Vagina (tissue), 2 donors: ENCODE results near the gene ASB8. TPM values are rescaled to one million over a fixed set of nuclear protein-coding genes. Genes with fewer than 3 reads are reported as not detected.

ENCODE experiments used
- DNase-seq, 2 donors: peaks; one replicate each; pipeline ENCODE4 v3.0.0-alpha.2; 2017; ENCODE audit errors: extremely low spot score in 2 of 2
- H3K27ac ChIP-seq: fragments of 200-600 bp; sonication (generic); one replicate; pipeline ENCODE4 v1.5.1; 2019
- H3K27me3 ChIP-seq: fragments of 200-600 bp; sonication (generic); one replicate; pipeline ENCODE4 v1.5.1; 2019
- H3K36me3 ChIP-seq, 2 donors: fragments of 200-600 bp; sonication (generic); one replicate each; pipeline ENCODE4 v1.5.1; 2017 to 2019
- H3K4me1 ChIP-seq: fragments of 200-600 bp; sonication (generic); one replicate; pipeline ENCODE4 v1.5.1; 2019
- H3K4me3 ChIP-seq, 2 donors: fragments of 200-600 bp; sonication (generic); 1 replicate in 1 of 2; 2 replicates in 1 of 2; pipeline ENCODE4 v1.5.1; 2016 to 2019
- H3K9me3 ChIP-seq: fragments of 200-600 bp; sonication (generic); one replicate; pipeline ENCODE4 v1.5.1; 2019
- POLR2A ChIP-seq, 2 donors: fragments of 450-650 bp; IDR thresholded peaks; one replicate each; pipeline ENCODE4 v1.6.1; 2017; ENCODE audit warnings: antibody characterized with exemption in 2 of 2, mild to moderate bottlenecking in 2 of 2, moderate library complexity in 2 of 2
- POLR2AphosphoS5 ChIP-seq, 2 donors: sonication (generic); formaldehyde crosslinking; IDR thresholded peaks; one replicate each; pipeline ENCODE4 v1.9.0; 2017; ENCODE audit warnings: antibody characterized with exemption in 2 of 2, mild to moderate bottlenecking in 2 of 2, low read depth in 1 of 2; ENCODE audit not compliant: insufficient read depth in 1 of 2
- intact Hi-C: fragments of 100-400 bp; cut with DNase I; formaldehyde crosslinking; loops from one replicate; pipeline ENCODE4 v1.15.1; 2023
- total RNA-seq: library from RNA; depleted of rRNA; stranded (reverse); fragments of >200 nt; gene quantifications from one replicate; pipeline ENCODE4 v1.2.3, GENCODE V29; 2016
- TF ChIP-seq, protein P1 (sequence below), 3 experiments: fragments of 450-650 bp in 2 of 3; fragments of 200-600 bp in 1 of 3; sonication (generic) in 1 of 3; IDR thresholded peaks; one replicate each; pipeline ENCODE4 v1.5.1; 2017 to 2019; ENCODE audit warnings: antibody characterized with exemption in 3 of 3, mild to moderate bottlenecking in 2 of 3, moderate library complexity in 2 of 3

Gene ASB8
- total RNA-seq, 1 donor from 2014 or later = 16.9 TPM

GRCh38 chr12:48194799-48195201 is 37.5 kb upstream of the ASB8 start:
- Histone ChIP-seq H3K36me3 (no peaks in the 10 kb centered on the region), H3K27ac (no peak overlapping the region), H3K4me1 (peaks cover 21% of the 10 kb centered on the region), H3K4me3 (no peak overlapping the region), H3K9me3 (no peaks in the 10 kb centered on the region), H3K27me3 (no peaks in the 10 kb centered on the region)
- intact Hi-C loops = no loop called here
- no peak for TF ChIP-seq POLR2AphosphoS5 (IDR thresholded peaks at IDR 0.05; ENCODE audit: insufficient read depth in 1 of 2, low read depth in 1 of 2)
- TF ChIP-seq, protein P1, sequence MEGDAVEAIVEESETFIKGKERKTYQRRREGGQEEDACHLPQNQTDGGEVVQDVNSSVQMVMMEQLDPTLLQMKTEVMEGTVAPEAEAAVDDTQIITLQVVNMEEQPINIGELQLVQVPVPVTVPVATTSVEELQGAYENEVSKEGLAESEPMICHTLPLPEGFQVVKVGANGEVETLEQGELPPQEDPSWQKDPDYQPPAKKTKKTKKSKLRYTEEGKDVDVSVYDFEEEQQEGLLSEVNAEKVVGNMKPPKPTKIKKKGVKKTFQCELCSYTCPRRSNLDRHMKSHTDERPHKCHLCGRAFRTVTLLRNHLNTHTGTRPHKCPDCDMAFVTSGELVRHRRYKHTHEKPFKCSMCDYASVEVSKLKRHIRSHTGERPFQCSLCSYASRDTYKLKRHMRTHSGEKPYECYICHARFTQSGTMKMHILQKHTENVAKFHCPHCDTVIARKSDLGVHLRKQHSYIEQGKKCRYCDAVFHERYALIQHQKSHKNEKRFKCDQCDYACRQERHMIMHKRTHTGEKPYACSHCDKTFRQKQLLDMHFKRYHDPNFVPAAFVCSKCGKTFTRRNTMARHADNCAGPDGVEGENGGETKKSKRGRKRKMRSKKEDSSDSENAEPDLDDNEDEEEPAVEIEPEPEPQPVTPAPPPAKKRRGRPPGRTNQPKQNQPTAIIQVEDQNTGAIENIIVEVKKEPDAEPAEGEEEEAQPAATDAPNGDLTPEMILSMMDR (IDR thresholded peaks at IDR 0.05) = no peak
- TF ChIP-seq POLR2A (IDR thresholded peaks at IDR 0.05) = no peak
- no peak for DNase-seq

- H3K27me3 ChIP-seq = no peaks in the 10 kb centered on the region
- H3K27ac ChIP-seq = no peak overlapping the region
- no peaks in the 10 kb centered on the region for H3K36me3 ChIP-seq
- TF ChIP-seq POLR2A (IDR thresholded peaks at IDR 0.05) = no peak
- TF ChIP-seq, protein P1 (IDR thresholded peaks at IDR 0.05) = no peak
- TF ChIP-seq POLR2AphosphoS5 (IDR thresholded peaks at IDR 0.05; ENCODE audit: insufficient read depth in 1 of 2, low read depth in 1 of 2) = no peak
- H3K9me3 ChIP-seq = no peaks in the 10 kb centered on the region
- intact Hi-C loops = no loop called here
- DNase-seq = no peak
- H3K4me1 ChIP-seq = peaks cover 10% of the 10 kb centered on the region
- no peak overlapping the region for H3K4me3 ChIP-seq
Measured at GRCh38 chr12:48193623-48194022, 36.3 kb upstream of the ASB8 start.

- TF ChIP-seq, protein P1 (IDR thresholded peaks at IDR 0.05) = no peak
- TF ChIP-seq POLR2AphosphoS5 (IDR thresholded peaks at IDR 0.05; ENCODE audit: insufficient read depth in 1 of 2, low read depth in 1 of 2) (no peak), POLR2A (IDR thresholded peaks at IDR 0.05) (no peak)
- no peak overlapping the region for H3K27ac ChIP-seq
- intact Hi-C loops = no loop called here
- H3K27me3 ChIP-seq = no peaks in the 10 kb centered on the region
- H3K4me3 ChIP-seq = no peak overlapping the region
- H3K36me3 ChIP-seq = no peaks in the 10 kb centered on the region
- peaks cover 9% of the 10 kb centered on the region for H3K4me1 ChIP-seq
- no peak for DNase-seq
- no peaks in the 10 kb centered on the region for H3K9me3 ChIP-seq
Measured at GRCh38 chr12:48192861-48193260, 35.5 kb upstream of the ASB8 start.

DNA sequence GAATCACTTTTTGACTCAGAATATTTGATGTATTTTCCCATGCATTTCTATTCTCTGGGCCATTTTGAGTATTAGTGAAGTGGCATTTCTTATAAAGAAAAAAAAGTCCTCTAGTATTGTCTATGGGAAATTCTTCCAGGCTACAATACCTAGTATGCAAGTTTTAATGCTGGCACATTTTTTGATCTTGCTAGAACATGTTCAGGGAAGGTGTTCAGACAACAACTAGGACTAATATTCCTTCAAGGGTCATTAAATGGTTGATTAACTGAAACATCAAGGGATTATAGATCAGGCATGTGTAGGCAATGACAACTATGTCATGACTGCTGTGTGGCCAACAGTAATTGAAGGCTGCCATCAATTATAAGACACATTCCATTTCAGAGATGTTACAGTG is 33.8 kb upstream of the ASB8 start:
- TF ChIP-seq POLR2AphosphoS5 (IDR thresholded peaks at IDR 0.05; ENCODE audit: insufficient read depth in 1 of 2, low read depth in 1 of 2) (peak in 1 of 2 donors; percentile 57), POLR2A (IDR thresholded peaks at IDR 0.05) (no peak)
- TF ChIP-seq, protein P1 (IDR thresholded peaks at IDR 0.05) = no peak
- no peaks in the 10 kb centered on the region for H3K4me1 ChIP-seq
- H3K36me3 ChIP-seq = no peaks in the 10 kb centered on the region
- DNase-seq = no peak
- H3K9me3 ChIP-seq = no peaks in the 10 kb centered on the region
- intact Hi-C loops = no loop called here
- no peak overlapping the region for H3K4me3 ChIP-seq
- no peak overlapping the region for H3K27ac ChIP-seq
- no peaks in the 10 kb centered on the region for H3K27me3 ChIP-seq

- H3K4me1 ChIP-seq = peaks cover 3% of the 10 kb centered on the region
- no peaks in the 10 kb centered on the region for H3K36me3 ChIP-seq
- no peak overlapping the region for H3K4me3 ChIP-seq
- intact Hi-C loops = no loop called here
- H3K27ac ChIP-seq = no peak overlapping the region
- no peaks in the 10 kb centered on the region for H3K27me3 ChIP-seq
- H3K9me3 ChIP-seq = no peaks in the 10 kb centered on the region
- no peak for DNase-seq
- no peak for TF ChIP-seq POLR2A (IDR thresholded peaks at IDR 0.05)
- TF ChIP-seq, protein P1 (IDR thresholded peaks at IDR 0.05) = peak; percentile 51 to 78 (median 66)
- peak in 1 of 2 donors; percentile 47 for TF ChIP-seq POLR2AphosphoS5 (IDR thresholded peaks at IDR 0.05; ENCODE audit: insufficient read depth in 1 of 2, low read depth in 1 of 2)
Measured at GRCh38 chr12:48189331-48190125, 32.2 kb upstream of the ASB8 start.
